OCI-LY1 (cell line): ENCODE measurements around the gene NFKBIL1.

Experiments used
- H2AFZ ChIP-seq: fragments of 200-600 bp; sonication (generic), shearing (Covaris generic); 2 replicates; pipeline ENCODE4 v1.6.0; 2014; ENCODE audit warnings: antibody characterized with exemption, mild to moderate bottlenecking, low read length
- H3F3A ChIP-seq: fragments of 200-600 bp; sonication (generic), shearing (Covaris generic); 2 replicates; pipeline ENCODE4 v1.6.0; 2014; ENCODE audit warnings: mild to moderate bottlenecking, antibody characterized with exemption, low read length, moderate library complexity; ENCODE audit not compliant: insufficient read depth
- H3K27ac ChIP-seq: fragments of 200-600 bp; sonication (generic); 2 replicates; pipeline ENCODE4 v1.5.1; 2014; ENCODE audit warnings: low read length, mixed run types, mild to moderate bottlenecking, low read depth; ENCODE audit not compliant: poor library complexity, severe bottlenecking
- H3K27me3 ChIP-seq: fragments of 200-600 bp; sonication (generic); 2 replicates; pipeline ENCODE4 v1.6.0; 2014; ENCODE audit warnings: antibody characterized with exemption, mild to moderate bottlenecking, low read length, moderate library complexity; ENCODE audit not compliant: insufficient read depth
- H3K36me3 ChIP-seq: fragments of 200-600 bp; sonication (generic); 2 replicates; pipeline ENCODE4 v1.6.1; 2014; ENCODE audit warnings: mild to moderate bottlenecking, antibody characterized with exemption, low read length, moderate library complexity, mixed read lengths; ENCODE audit not compliant: insufficient read depth
- H3K4me1 ChIP-seq: fragments of 200-600 bp; sonication (generic); 2 replicates; pipeline ENCODE4 v1.5.1; 2014; ENCODE audit warnings: mild to moderate bottlenecking, low read length, moderate library complexity; ENCODE audit not compliant: insufficient read depth, severe bottlenecking
- H3K4me2 ChIP-seq: fragments of 200-600 bp; sonication (generic), shearing (Covaris generic); 2 replicates; pipeline ENCODE4 v1.6.1; 2014; ENCODE audit warnings: low read length
- H3K4me3 ChIP-seq: fragments of 200-600 bp; sonication (generic); 2 replicates; pipeline ENCODE4 v1.5.1; 2014; ENCODE audit warnings: low read length, low read depth, mild to moderate bottlenecking, mixed read lengths; ENCODE audit not compliant: poor library complexity, severe bottlenecking
- H3K79me2 ChIP-seq: fragments of 200-600 bp; shearing (Covaris generic); 2 replicates; pipeline ENCODE4 v1.6.1; 2016; ENCODE audit warnings: mixed run types, low read length, mixed read lengths; ENCODE audit not compliant: insufficient read depth
- H3K9ac ChIP-seq: fragments of 200-600 bp; sonication (generic), shearing (Covaris generic); 2 replicates; pipeline ENCODE4 v1.6.1; 2014; ENCODE audit warnings: mild to moderate bottlenecking, low read length, mixed read lengths
- H3K9me2 ChIP-seq: fragments of 200-600 bp; sonication (generic), shearing (Covaris generic); 2 replicates; pipeline ENCODE4 v1.6.1; 2014; ENCODE audit warnings: low read depth, mild to moderate bottlenecking, low read length, mixed read lengths
- H3K9me3 ChIP-seq: fragments of 200-600 bp; shearing (Covaris generic); 2 replicates; pipeline ENCODE4 v1.6.1; 2014; ENCODE audit warnings: low read length, mixed read lengths
- H4K20me1 ChIP-seq: fragments of 200-600 bp; sonication (generic), shearing (Covaris generic); 2 replicates; pipeline ENCODE4 v1.6.0; 2016; ENCODE audit warnings: mild to moderate bottlenecking, low read length; ENCODE audit not compliant: insufficient read depth
- EZH2 ChIP-seq: fragments of 200-600 bp; sonication (generic), shearing (Covaris generic); IDR thresholded peaks from 2 replicates; pipeline ENCODE4 v1.8.0; 2017; ENCODE audit warnings: borderline replicate concordance, mixed run types, mild to moderate bottlenecking, antibody characterized with exemption, low read length, moderate library complexity, mixed read lengths
- TF ChIP-seq, protein P1 (sequence below): fragments of 200-600 bp; sonication (generic), shearing (Covaris generic); IDR thresholded peaks from 2 replicates; pipeline ENCODE4 v1.5.1; 2017; ENCODE audit warnings: mild to moderate bottlenecking, antibody characterized with exemption, low read length, moderate library complexity, mixed read lengths

NFKBIL1 gene

DNA sequence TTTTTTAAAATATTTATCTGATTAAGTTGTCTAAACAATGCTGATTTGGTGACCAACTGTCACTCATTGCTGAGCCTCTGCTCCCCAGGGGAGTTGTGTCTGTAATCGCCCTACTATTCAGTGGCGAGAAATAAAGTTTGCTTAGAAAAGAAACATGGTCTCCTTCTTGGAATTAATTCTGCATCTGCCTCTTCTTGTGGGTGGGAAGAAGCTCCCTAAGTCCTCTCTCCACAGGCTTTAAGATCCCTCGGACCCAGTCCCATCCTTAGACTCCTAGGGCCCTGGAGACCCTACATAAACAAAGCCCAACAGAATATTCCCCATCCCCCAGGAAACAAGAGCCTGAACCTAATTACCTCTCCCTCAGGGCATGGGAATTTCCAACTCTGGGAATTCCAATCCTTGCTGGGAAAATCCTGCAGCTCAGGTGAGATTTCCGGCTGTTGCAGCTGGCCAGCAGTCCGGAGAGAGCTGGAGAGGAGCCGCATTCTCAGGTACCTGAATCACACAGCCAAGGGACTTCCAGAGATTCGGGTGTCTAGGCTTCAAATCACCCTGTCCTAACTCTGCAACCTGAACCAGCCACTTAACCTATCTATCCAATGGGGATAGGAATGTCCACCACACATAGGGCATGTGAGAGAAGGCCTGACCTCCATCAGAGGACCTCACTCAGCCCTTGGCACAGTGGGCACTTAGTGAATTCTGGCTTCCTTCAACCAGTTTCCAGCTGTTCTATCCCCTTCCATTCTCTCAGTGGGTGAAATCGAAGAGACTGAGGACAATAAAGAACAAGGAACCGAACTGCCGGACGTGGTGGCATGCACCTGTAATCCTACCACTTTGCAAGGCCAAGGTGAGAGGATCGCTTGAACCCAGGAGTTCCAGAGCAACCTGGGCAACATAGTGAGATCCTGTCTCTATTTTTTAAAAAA lies 31.0 kb downstream of the NFKBIL1 start:
- no peaks in the 10 kb centered on the region for H3F3A ChIP-seq

DNA sequence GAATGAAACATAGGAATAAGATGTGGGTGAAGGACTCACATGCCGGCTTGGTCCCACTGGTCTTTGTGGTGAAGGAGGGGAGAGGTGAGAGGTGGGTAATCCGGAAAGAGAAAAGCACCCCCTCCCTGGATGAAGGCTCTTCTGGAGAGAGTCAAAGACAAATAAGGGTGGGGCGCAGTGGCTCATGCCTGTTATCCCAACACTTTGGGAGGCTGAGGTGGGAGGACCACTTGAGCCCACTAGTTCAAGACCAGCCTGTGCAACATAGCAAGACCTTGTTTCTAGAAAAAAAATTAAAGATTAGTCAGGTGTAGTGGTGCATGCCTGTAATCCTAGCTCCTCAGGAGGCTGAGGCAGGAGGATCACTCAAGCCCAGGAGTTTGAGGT lies 31.7 kb downstream of the NFKBIL1 start:
- Histone ChIP-seq H3K4me2 (no peak overlapping the region), H3K36me3 (no peaks in the 10 kb centered on the region), H3K9me2 (no peaks in the 10 kb centered on the region), H3K27me3 (no peaks in the 10 kb centered on the region), H2AFZ (no peak overlapping the region), H3K4me1 (peaks cover 55% of the 10 kb centered on the region), H3K9ac (no peak overlapping the region), H4K20me1 (no peaks in the 10 kb centered on the region), H3K27ac (no peak overlapping the region), H3K79me2 (no peaks in the 10 kb centered on the region), H3F3A (no peaks in the 10 kb centered on the region), H3K9me3 (no peaks in the 10 kb centered on the region), H3K4me3 (no peak overlapping the region)
- TF ChIP-seq, protein P1, sequence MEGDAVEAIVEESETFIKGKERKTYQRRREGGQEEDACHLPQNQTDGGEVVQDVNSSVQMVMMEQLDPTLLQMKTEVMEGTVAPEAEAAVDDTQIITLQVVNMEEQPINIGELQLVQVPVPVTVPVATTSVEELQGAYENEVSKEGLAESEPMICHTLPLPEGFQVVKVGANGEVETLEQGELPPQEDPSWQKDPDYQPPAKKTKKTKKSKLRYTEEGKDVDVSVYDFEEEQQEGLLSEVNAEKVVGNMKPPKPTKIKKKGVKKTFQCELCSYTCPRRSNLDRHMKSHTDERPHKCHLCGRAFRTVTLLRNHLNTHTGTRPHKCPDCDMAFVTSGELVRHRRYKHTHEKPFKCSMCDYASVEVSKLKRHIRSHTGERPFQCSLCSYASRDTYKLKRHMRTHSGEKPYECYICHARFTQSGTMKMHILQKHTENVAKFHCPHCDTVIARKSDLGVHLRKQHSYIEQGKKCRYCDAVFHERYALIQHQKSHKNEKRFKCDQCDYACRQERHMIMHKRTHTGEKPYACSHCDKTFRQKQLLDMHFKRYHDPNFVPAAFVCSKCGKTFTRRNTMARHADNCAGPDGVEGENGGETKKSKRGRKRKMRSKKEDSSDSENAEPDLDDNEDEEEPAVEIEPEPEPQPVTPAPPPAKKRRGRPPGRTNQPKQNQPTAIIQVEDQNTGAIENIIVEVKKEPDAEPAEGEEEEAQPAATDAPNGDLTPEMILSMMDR = no peak
- TF ChIP-seq EZH2 = no peak

More for the DNA sequence above, 31.0 kb downstream of the NFKBIL1 start:
- H3K27me3 ChIP-seq = no peaks in the 10 kb centered on the region
- H3K4me3 ChIP-seq = no peak overlapping the region
- H3K27ac ChIP-seq = no peak overlapping the region
- H2AFZ ChIP-seq = no peak overlapping the region
- no peaks in the 10 kb centered on the region for H3K9me3 ChIP-seq
- no peak overlapping the region for H3K9ac ChIP-seq
- TF ChIP-seq EZH2 = no peak
- TF ChIP-seq, protein P1 = no peak
- H4K20me1 ChIP-seq = no peaks in the 10 kb centered on the region
- H3K36me3 ChIP-seq = no peaks in the 10 kb centered on the region
- no peak overlapping the region for H3K4me2 ChIP-seq
- peaks cover 54% of the 10 kb centered on the region for H3K4me1 ChIP-seq
- H3K9me2 ChIP-seq = no peaks in the 10 kb centered on the region
- H3K79me2 ChIP-seq = no peaks in the 10 kb centered on the region

DNA sequence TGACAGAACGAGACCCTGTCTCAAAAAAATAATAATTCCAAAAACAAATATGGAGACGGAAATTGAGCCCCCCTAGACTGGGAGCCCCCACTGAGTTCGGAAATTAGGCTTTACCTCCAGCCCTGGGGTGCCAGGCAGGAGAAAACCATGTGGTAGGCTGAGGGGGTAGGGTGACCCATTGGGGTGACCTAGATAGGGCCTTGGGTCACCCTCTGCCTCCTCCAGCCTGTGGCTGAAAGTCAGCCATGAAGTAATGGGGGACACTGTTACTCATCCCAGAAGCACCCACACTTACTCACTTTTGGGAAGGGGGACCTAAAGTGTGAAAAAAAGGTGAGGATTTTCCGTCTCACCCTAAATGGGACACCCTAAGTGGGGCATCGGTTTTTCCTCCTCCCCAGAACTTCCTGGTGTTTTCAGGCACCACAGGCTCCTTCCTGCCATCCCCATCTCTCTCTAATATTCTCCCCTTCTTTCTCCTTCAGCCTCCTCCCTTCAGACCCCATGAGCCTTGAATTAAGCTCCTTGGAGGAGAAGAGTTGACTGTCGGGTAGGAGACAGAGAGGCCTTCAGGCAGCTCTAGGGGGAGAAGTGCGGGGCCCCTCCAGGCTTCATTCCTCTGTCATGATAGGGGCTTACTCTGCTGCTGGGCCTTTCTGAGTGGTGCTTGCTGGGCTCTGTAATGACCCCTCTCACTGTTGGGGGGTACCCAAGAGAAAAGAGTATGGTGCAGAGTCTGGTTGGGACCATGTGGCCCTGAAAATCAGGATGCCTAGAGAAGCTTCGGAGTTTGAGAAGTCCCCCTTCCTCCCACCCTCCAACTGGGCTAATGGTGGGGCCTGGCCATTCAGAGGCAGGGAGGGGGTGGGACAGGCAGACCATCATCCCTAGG lies 32.4 kb downstream of the NFKBIL1 start:
- no peaks in the 10 kb centered on the region for H3K36me3 ChIP-seq
- no peaks in the 10 kb centered on the region for H3K27me3 ChIP-seq
- peak overlapping the region; percentile 8 for H3K27ac ChIP-seq
- peak overlapping the region; percentile 88; the same call in 1 of the 2 replicates for H3K9ac ChIP-seq
- H3F3A ChIP-seq = no peaks in the 10 kb centered on the region
- peak overlapping the region; percentile 92 for H3K4me3 ChIP-seq
- no peaks in the 10 kb centered on the region for H3K9me2 ChIP-seq
- TF ChIP-seq, protein P1 = no peak
- no peak for TF ChIP-seq EZH2
- no peaks in the 10 kb centered on the region for H4K20me1 ChIP-seq
- no peaks in the 10 kb centered on the region for H3K79me2 ChIP-seq
- no peak overlapping the region for H2AFZ ChIP-seq
- peaks cover 60% of the 10 kb centered on the region for H3K4me1 ChIP-seq
- H3K9me3 ChIP-seq = no peaks in the 10 kb centered on the region
- peak overlapping the region; percentile 88 for H3K4me2 ChIP-seq
